Stimulated activated CD4-positive, alpha-beta T cell treated with anti-CD3 and anti-CD28 coated beads, Interleukin-1b, Interleukin-23, amount 100 ng/mL, for 1 hour (primary cell): ENCODE results near the gene PDE4B.

Experiments
- DNase-seq, 2 donors: peaks; one replicate each; pipeline ENCODE4 v3.0.0-alpha.2; 2020; ENCODE audit warnings: low read depth in 2 of 2

Gene PDE4B

GRCh38 chr1:65792669-65793358, at the start of gene PDE4B:
TSS of gene PDE4B (plus strand) at chr1:65792895.
- DNase-seq = no peak

- no peak for DNase-seq
Observed at GRCh38 chr1:65744731-65745130, 48.0 kb upstream of the PDE4B start.

GRCh38 chr1:65751961-65752360, 40.7 kb upstream of the PDE4B start:
- no peak for DNase-seq

- DNase-seq = no peak
Observed at GRCh38 chr1:65756616-65757015, 36.1 kb upstream of the PDE4B start.

GRCh38 chr1:65757531-65757930, 35.2 kb upstream of the PDE4B start:
- no peak for DNase-seq

GRCh38 chr1:65758128-65758527, 34.6 kb upstream of the PDE4B start:
- no peak for DNase-seq

- no peak for DNase-seq
Observed at GRCh38 chr1:65759516-65759915, 33.2 kb upstream of the PDE4B start.

GRCh38 chr1:65762081-65762862, 30.4 kb upstream of the PDE4B start:
- no peak for DNase-seq

- DNase-seq = no peak
Observed at GRCh38 chr1:65764052-65764451, 28.6 kb upstream of the PDE4B start.

GRCh38 chr1:65765631-65766030, 27.1 kb upstream of the PDE4B start:
- DNase-seq = no peak

- DNase-seq = no peak
Observed at GRCh38 chr1:65769636-65770035, 23.1 kb upstream of the PDE4B start.

GRCh38 chr1:65772607-65773006, 20.1 kb upstream of the PDE4B start:
- no peak for DNase-seq

- DNase-seq = no peak
Observed at GRCh38 chr1:65773391-65774123, 19.1 kb upstream of the PDE4B start.

- DNase-seq = no peak
Observed at GRCh38 chr1:65788762-65789161, 3.9 kb upstream of the PDE4B start.

- no peak for DNase-seq
Observed at GRCh38 chr1:65791396-65791795, 1.3 kb upstream of the PDE4B start.

GRCh38 chr1:65791801-65792668, 660 bp upstream of the PDE4B start:
- no peak for DNase-seq

- DNase-seq = no peak
Observed at GRCh38 chr1:65793359-65793732, 651 bp downstream of the PDE4B start.

- no peak for DNase-seq
Observed at GRCh38 chr1:65795311-65795710, 2.6 kb downstream of the PDE4B start.

- no peak for DNase-seq
Observed at GRCh38 chr1:65799601-65800000, 6.9 kb downstream of the PDE4B start.

- DNase-seq = no peak
Observed at GRCh38 chr1:65804584-65804983, 11.9 kb downstream of the PDE4B start.

- no peak for DNase-seq
Observed at GRCh38 chr1:65812065-65812464, 19.4 kb downstream of the PDE4B start.

- DNase-seq = no peak
Observed at GRCh38 chr1:65813956-65814355, 21.3 kb downstream of the PDE4B start.
